Lower leg skin (tissue), 3 donors: ENCODE results near the gene NOX4.

ENCODE experiments used
- POLR2A ChIP-seq, 2 donors: fragments of 450-650 bp; IDR thresholded peaks; one replicate each; pipeline ENCODE4 v1.6.1; 2016 to 2017; ENCODE audit warnings: antibody characterized with exemption in 2 of 2, mild to moderate bottlenecking in 1 of 2, moderate library complexity in 1 of 2
- TF ChIP-seq, protein P1 (sequence below), 3 donors: fragments of 450-650 bp; IDR thresholded peaks; one replicate each; pipeline ENCODE4 v1.5.1; 2016; ENCODE audit warnings: antibody characterized with exemption in 3 of 3, mild to moderate bottlenecking in 3 of 3, moderate library complexity in 2 of 3

DNA sequence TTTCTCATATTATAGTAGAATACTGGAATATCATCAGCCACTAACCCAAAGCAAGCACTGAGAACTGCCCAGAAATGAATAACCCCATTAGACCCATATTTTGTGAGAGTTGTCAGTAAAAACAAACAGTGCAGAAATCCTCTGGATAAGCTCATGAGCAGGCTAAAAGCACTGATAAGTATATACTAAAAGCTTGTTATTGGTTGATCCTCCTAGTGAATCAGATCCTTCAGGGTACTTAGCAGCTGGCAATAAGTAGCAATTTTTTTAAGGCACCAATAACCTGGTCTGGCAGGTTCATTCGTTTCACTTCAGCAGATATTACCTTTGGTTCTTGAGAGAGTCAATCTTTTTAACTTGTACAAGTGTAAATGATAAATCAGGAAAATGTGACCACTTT is 1.2 kb downstream of the NOX4 start:
- TF ChIP-seq, protein P1, sequence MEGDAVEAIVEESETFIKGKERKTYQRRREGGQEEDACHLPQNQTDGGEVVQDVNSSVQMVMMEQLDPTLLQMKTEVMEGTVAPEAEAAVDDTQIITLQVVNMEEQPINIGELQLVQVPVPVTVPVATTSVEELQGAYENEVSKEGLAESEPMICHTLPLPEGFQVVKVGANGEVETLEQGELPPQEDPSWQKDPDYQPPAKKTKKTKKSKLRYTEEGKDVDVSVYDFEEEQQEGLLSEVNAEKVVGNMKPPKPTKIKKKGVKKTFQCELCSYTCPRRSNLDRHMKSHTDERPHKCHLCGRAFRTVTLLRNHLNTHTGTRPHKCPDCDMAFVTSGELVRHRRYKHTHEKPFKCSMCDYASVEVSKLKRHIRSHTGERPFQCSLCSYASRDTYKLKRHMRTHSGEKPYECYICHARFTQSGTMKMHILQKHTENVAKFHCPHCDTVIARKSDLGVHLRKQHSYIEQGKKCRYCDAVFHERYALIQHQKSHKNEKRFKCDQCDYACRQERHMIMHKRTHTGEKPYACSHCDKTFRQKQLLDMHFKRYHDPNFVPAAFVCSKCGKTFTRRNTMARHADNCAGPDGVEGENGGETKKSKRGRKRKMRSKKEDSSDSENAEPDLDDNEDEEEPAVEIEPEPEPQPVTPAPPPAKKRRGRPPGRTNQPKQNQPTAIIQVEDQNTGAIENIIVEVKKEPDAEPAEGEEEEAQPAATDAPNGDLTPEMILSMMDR (IDR thresholded peaks at IDR 0.05): no peak
- TF ChIP-seq POLR2A (IDR thresholded peaks at IDR 0.05): no peak
